NCI-H510A treated with DMSO at 0.1 percent for 48 hours (cell line): ENCODE data around the gene COG5.

Experiments
- DNase-seq: peaks from one replicate; lab custom pipeline; 2025; lab: John Stamatoyannopoulos, UW

The COG5 gene

DNA sequence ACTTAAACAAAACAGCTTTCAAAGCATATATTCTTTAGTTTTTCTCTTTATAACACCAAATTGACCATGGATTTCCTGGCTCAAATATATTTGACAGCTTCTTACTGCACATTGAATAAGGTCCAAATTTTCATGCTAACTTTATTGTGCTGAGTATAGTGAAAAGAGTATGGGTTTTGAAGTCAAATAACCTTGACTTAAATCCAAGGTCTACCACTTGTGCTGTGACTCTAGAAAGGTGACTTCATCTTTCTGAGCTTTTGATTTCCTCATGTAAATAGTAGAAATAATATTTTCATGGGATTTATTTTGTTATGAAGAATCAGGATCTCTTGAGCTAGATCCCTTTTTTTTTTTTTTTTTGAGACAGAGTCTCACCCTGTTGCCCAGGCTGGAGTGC lies 233.2 kb downstream of the COG5 start:
- DNase-seq: no peak

- DNase-seq: no peak
These were observed 235.6 kb downstream of the COG5 start for GRCh38 chr7:107327986-107328569.

DNA sequence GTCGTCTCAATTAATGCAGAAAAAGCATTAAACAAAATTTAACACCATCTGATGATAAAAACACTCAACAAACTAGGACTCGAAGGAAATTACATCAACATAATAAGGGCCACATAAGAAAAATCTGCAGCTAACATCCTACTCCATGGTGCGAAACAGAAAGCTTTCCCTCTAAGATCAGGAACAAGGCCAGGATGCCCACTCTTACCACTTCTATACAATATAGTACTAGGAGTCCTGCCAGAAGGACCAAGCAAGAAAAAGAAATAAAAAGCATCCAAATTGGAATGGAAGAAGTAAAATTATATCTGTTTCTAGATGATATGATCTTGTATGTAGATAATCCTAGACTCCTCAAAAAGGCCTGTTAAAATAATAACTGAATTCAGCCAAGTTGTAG lies 237.7 kb downstream of the COG5 start:
- DNase-seq: no peak

DNA sequence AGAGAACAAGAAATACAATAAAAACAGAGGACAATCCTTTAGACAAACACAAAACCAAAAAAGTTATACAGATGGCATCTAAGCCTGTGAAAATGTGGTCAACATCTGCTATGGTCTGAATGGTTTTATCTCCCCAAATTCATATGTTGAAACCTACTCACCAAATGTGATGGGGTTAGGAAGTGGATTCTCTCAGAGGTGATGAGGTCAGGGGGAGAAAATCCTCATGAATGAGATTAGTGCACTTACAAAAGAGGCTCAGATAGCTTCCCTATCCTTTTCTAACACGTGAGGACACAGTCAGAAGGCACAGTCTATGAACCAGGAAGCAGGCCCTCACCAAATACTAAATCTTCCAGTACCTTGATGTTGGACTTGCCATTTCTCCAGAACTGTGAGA lies 241.7 kb downstream of the COG5 start:
- DNase-seq: no peak

DNA sequence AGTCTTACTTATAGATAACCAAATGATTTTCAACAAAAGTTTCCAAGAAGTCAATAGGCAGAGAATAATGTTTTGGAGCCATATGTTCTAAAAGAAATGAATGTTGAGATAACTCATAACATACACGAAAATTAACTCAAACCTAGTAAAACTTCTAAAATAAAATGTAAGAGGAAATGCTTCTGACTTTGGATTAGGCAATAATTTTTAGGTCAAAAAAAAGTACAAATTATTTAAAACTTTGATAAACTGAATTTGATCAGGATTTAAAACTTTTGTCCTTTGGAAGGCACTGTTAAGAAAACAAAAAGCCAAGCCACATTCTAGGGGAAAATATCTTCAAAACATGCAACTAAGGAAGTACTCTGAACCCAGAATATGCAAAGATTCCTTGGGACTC lies 242.1 kb downstream of the COG5 start:
- no peak for DNase-seq

- no peak for DNase-seq
These were observed 243.9 kb downstream of the COG5 start for GRCh38 chr7:107319724-107320228.

GRCh38 chr7:107318523-107319160 lies 245.1 kb downstream of the COG5 start:
- DNase-seq: no peak

GRCh38 chr7:107315716-107316220 lies 248.0 kb downstream of the COG5 start:
- DNase-seq: no peak

DNA sequence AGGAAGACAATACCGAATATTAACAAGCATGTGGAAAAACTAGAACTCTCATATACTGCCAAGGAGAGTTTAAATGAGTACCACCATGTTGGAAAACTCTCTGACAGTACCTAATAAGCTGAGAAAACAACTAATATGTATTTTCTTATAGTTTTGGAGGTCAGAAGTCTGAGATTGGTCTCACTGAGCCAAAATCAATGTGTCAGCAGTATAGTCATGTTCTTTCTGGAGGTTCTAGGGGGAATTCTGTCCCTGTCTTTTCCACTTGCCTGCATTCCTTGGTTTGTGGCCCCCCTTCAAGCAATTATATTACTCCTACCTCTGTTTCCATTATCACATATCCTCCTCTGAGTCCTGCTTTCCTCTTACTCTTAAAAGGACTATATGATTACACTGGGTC lies 250.4 kb downstream of the COG5 start:
- DNase-seq: no peak

- DNase-seq: no peak
These were observed 251.3 kb downstream of the COG5 start for GRCh38 chr7:107312418-107312817.

- DNase-seq: no peak
These were observed 254.4 kb downstream of the COG5 start for GRCh38 chr7:107309296-107309695.

GRCh38 chr7:107304636-107305035 lies 259.1 kb downstream of the COG5 start:
- no peak for DNase-seq

GRCh38 chr7:107304063-107304462 lies 259.7 kb downstream of the COG5 start:
- DNase-seq: no peak

DNA sequence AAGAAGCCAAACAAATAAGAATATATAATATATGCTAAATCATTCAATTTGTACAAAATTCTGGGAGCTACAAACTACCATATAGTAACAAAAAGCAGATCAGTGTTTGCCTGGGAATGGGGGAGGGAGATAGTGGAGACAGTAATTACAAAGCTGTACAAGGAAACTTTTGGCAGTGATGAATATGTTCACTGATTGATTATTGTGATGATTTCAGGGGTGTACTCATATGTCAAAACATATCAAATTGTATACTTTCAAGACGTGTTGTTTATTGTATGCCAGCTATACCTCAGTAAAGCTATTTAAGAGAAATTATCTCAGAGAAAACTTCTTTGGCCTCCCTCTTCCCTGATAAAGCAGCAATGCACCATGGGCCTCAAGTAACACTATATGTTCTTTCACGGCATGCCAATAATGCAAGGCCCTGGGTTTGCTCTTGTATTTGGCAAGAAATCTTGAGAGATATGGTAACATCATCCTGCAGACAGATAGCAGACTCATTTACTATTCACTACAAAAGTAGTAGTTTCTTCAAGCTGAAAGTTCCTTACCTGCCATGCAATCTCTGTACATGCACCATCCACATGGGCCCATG lies 261.4 kb downstream of the COG5 start:
- no peak for DNase-seq

GRCh38 chr7:107294182-107294581 lies 269.5 kb downstream of the COG5 start:
- no peak for DNase-seq

- no peak for DNase-seq
These were observed 271.1 kb downstream of the COG5 start for GRCh38 chr7:107292591-107292990.

DNA sequence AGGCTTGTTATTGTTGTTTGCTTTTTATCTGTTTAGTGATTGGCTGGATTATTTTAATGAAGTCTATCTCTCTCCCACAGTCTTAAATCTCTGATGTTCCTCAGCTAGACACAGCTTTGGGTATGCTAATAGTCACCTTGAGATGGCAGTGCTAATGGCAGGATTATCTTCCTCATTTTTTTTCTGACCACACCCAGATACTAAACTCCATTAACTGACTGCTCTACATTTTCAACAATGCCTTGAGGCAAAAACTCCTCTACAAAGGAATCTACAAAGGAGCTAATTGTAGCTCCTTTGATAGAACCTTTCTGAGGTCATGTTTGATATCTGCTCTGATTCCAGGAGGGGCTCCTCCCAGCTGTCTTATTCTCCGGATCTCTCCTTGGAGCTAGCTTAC lies 272.3 kb downstream of the COG5 start:
- DNase-seq: no peak

- no peak for DNase-seq
These were observed 276.7 kb downstream of the COG5 start for GRCh38 chr7:107286751-107287621.

GRCh38 chr7:107284911-107285479 lies 278.7 kb downstream of the COG5 start:
- no peak for DNase-seq

- no peak for DNase-seq
These were observed 286.4 kb downstream of the COG5 start for GRCh38 chr7:107277331-107277730.

- DNase-seq: no peak
These were observed 287.4 kb downstream of the COG5 start for GRCh38 chr7:107276220-107276827.

- DNase-seq: no peak
These were observed 289.2 kb downstream of the COG5 start for GRCh38 chr7:107274506-107274905.
